Smooth muscle cell (in vitro differentiated cells): ENCODE data around the gene ZNF440. TPM values are rescaled to one million over a fixed set of nuclear protein-coding genes. Genes with fewer than 3 reads are reported as not detected.
A peak's percentile ranks its signal among the peaks of the same experiment; 100 is the strongest.
"Not testable (repeated sequence)": the region's sequence is repeated elsewhere in the genome, so short reads cannot be mapped to it uniquely, and the experiment has no call there.

ENCODE experiments used
- DNase-seq: peaks from one replicate; lab custom pipeline; 2025; ENCODE audit not compliant: unreplicated experiment; lab: John Stamatoyannopoulos, UW
- H2AFZ ChIP-seq: fragments of 200-600 bp; sonication (generic); 2 replicates; pipeline ENCODE4 v1.6.0; 2016; ENCODE audit warnings: antibody characterized with exemption, low read depth, mild to moderate bottlenecking
- H3F3A ChIP-seq: fragments of 200-600 bp; sonication (generic); 2 replicates; pipeline ENCODE4 v1.6.0; 2017; ENCODE audit warnings: antibody characterized with exemption, low read depth
- H3K27ac ChIP-seq: fragments of 200-600 bp; sonication (generic); 2 replicates; pipeline ENCODE4 v1.5.1; 2016; ENCODE audit warnings: low read depth, mild to moderate bottlenecking
- H3K27me3 ChIP-seq: fragments of 200-600 bp; sonication (generic); 2 replicates; pipeline ENCODE4 v1.6.1; 2016; ENCODE audit warnings: low read depth, mild to moderate bottlenecking
- H3K36me3 ChIP-seq: fragments of 200-600 bp; sonication (generic); 2 replicates; pipeline ENCODE4 v1.5.1; 2016; ENCODE audit warnings: low read depth
- H3K4me1 ChIP-seq: fragments of 200-600 bp; sonication (generic); 2 replicates; pipeline ENCODE4 v1.5.1; 2016; ENCODE audit warnings: low read depth
- H3K4me2 ChIP-seq: fragments of 200-600 bp; sonication (generic); 2 replicates; pipeline ENCODE4 v1.6.0; 2016; ENCODE audit warnings: mild to moderate bottlenecking
- H3K4me3 ChIP-seq: fragments of 200-600 bp; sonication (generic); 2 replicates; pipeline ENCODE4 v1.5.1; 2016; ENCODE audit warnings: mild to moderate bottlenecking
- H3K79me2 ChIP-seq: fragments of 200-600 bp; sonication (generic); 2 replicates; pipeline ENCODE4 v1.6.0; 2016; ENCODE audit warnings: low read depth, mild to moderate bottlenecking
- H3K9ac ChIP-seq: fragments of 200-600 bp; sonication (generic); 2 replicates; pipeline ENCODE4 v1.6.0; 2016; ENCODE audit warnings: low read depth
- H3K9me3 ChIP-seq: fragments of 200-600 bp; sonication (generic); replicated peaks from 2 replicates; pipeline ENCODE4 v1.5.1; 2016; ENCODE audit warnings: low read depth
- H4K20me1 ChIP-seq: fragments of 200-600 bp; sonication (generic); 2 replicates; pipeline ENCODE4 v1.6.0; 2016; ENCODE audit warnings: low read depth
- WGBS: methylation state at CpG from one replicate; pipeline ENCODE4 v1.1.7; 2016; ENCODE audit warnings: low lambda C conversion rate; 5-methylcytosine and 5-hydroxymethylcytosine counted together
- polyA plus RNA-seq: library from polyadenylated mRNA; unstranded; fragments of >200 nt; fragmentation: Nextera tagmentation; extraction: Ambion mirVana; gene quantifications from 2 replicates; pipeline ENCODE4 v1.2.1, GENCODE V29; 2016
- total RNA-seq: library from RNA; depleted of rRNA; stranded (reverse); fragments of >200 nt; gene quantifications from 2 replicates; pipeline ENCODE4 v1.2.3, GENCODE V29; 2014
- TF ChIP-seq, protein P1 (sequence below): fragments of 200-600 bp; sonication (generic); IDR thresholded peaks from 2 replicates; pipeline ENCODE4 v1.5.1; 2017; ENCODE audit warnings: borderline replicate concordance, mild to moderate bottlenecking, antibody characterized with exemption; ENCODE audit not compliant: insufficient read depth, poor library complexity, severe bottlenecking

The ZNF440 gene
- total and polyA plus RNA-seq, 2 experiments from 2014 or later, result 3.6 to 14.5 TPM

DNA sequence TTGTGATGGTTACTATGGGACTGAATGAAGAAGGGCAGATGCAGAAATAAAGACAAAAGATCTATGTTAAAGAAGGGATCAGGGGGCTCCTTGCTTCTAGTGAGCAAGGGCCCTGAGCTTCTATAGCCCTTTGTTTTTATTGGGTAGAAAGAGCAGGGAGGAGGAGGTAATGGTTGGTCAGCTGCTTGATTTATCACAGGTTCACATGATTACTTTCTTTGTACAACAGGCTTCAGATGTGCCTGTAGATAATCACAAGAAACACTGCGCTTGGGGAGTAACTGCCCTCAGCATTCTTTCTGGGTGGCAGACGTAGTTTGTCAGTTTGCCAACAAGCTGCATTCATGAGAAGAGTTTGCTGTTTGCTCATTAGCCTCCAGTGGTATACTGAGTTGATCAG lies 29.6 kb downstream of the ZNF440 start:
- no peak overlapping the region for H3K27ac ChIP-seq
- no peaks in the 10 kb centered on the region for H3K4me1 ChIP-seq
- no peak overlapping the region for H3K9ac ChIP-seq
- no peaks in the 10 kb centered on the region for H3K36me3 ChIP-seq
- no peaks in the 10 kb centered on the region for H3K79me2 ChIP-seq
- no peaks in the 10 kb centered on the region for H4K20me1 ChIP-seq
- TF ChIP-seq, protein P1, sequence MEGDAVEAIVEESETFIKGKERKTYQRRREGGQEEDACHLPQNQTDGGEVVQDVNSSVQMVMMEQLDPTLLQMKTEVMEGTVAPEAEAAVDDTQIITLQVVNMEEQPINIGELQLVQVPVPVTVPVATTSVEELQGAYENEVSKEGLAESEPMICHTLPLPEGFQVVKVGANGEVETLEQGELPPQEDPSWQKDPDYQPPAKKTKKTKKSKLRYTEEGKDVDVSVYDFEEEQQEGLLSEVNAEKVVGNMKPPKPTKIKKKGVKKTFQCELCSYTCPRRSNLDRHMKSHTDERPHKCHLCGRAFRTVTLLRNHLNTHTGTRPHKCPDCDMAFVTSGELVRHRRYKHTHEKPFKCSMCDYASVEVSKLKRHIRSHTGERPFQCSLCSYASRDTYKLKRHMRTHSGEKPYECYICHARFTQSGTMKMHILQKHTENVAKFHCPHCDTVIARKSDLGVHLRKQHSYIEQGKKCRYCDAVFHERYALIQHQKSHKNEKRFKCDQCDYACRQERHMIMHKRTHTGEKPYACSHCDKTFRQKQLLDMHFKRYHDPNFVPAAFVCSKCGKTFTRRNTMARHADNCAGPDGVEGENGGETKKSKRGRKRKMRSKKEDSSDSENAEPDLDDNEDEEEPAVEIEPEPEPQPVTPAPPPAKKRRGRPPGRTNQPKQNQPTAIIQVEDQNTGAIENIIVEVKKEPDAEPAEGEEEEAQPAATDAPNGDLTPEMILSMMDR, result no peak
- H3F3A ChIP-seq, result no peaks in the 10 kb centered on the region
- H2AFZ ChIP-seq, result no peak overlapping the region
- H3K4me2 ChIP-seq, result no peak overlapping the region
- no peaks in the 10 kb centered on the region for H3K9me3 ChIP-seq
- 88% methylated on average over 2 of the region's 2 CpGs for WGBS
- no peak overlapping the region for H3K4me3 ChIP-seq
- no peak for DNase-seq
- H3K27me3 ChIP-seq, result no peaks in the 10 kb centered on the region

DNA sequence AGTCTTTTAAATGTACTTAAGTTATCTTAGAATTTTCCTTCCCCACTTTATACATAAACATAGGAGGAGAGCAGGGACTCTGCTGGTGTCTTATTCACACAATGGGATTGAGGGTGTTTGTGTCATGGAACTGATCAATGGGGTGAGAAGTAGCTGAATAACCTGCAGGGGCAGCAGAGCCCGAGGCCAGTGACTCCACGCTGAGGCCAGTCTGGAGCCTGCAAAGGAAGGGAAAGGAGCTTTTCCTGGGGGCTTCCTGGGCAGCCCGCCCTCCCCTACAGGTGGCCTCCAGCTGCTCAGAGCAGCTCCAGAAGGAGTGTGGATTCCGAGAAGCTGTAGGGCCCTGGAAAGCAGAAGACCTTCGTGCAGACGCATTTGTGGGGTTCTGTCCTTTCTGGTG lies 33.5 kb downstream of the ZNF440 start:
- not testable (repeated sequence) for H3K27me3 ChIP-seq, H3F3A ChIP-seq, H3K9me3 ChIP-seq, H4K20me1 ChIP-seq, H3K4me2 ChIP-seq, H2AFZ ChIP-seq, H3K79me2 ChIP-seq, H3K27ac ChIP-seq, H3K36me3 ChIP-seq, H3K4me1 ChIP-seq, H3K4me3 ChIP-seq, H3K9ac ChIP-seq, DNase-seq
- 60% methylated on average over 6 of the region's 6 CpGs for WGBS

DNA sequence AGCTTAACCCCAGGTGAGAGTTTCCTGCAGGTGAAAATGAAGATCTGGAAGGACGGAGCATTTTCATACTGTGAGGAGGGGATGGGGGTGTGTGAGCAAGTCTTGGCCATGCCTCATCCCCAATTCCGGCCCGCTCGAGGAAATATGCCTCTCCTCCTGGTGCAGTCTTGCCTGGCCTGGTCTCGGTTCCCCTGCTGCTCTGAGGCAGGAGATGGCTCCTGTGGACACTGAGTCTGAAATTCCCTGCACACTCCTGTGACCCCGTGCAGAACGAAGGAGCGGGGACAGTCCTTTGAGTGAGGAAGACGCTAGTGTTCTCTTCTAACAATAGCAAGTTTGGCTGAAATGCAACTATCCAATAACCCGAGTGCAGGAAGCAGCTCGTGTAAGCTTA lies 34.1 kb downstream of the ZNF440 start:
- DNase-seq, result no peak
- Histone ChIP-seq H4K20me1 (no peaks in the 10 kb centered on the region), H3K36me3 (no peaks in the 10 kb centered on the region), H3K4me2 (peak overlapping the region; percentile 82), H3F3A (no peaks in the 10 kb centered on the region), H3K4me1 (no peaks in the 10 kb centered on the region), H3K27ac (no peak overlapping the region), H3K79me2 (no peaks in the 10 kb centered on the region), H3K9me3 (no peaks in the 10 kb centered on the region), H2AFZ (peak overlapping the region; percentile 82), H3K27me3 (no peaks in the 10 kb centered on the region), H3K4me3 (peak overlapping the region; percentile 59), H3K9ac (no peak overlapping the region)
- 82% methylated on average over 11 of the region's 11 CpGs for WGBS
- TF ChIP-seq, protein P1, result no peak

DNA sequence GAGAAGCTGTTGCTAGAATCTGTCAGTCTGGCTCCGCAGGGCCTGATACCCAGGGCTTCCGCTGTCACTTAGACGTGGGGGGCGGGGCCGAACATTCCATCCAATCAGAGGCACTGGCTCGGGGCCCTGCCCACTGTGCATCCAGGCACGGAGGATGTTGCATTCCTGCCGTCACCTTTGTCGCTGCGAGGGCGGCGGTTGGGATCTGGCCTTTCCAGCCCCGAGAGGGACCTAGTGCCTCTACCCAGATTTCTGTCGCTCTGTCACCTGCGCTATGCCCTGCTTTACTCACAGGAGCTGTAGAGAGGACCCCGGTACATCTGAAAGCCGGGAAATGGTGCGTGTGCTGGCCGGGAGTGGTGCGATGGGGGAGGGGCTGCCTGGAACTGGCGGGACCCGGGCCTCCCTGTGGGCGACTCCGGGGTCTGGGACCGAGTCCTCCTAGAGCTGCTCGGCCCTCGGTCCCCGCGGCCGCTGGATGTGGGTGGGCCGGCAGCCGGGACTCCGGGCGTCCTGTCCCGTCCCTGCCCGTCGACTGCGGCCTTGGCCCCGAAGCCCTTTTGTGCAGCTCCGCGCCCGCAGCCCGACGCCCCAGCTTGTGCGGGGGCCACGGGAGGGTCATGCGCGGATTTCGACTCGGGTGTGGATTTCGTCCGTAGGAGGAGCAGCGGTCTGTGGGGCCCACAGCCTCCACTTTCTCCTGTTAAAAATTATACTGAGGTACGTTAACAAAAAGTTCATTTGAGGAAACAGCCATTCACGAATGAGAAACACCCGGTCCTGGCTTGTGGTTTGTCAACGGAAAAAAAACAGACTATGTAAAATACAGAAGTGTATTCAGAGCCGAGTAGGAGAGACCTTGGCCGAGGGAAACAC lies 34.8 kb downstream of the ZNF440 start, which contains the start of gene ZNF439:
ZNF439 (plus strand) TSS at position 133 of the 876 bp plus-strand sequence; CDS start at position 275, 142 bp downstream.
- Histone ChIP-seq H3F3A (no peaks in the 10 kb centered on the region), H3K9ac (no peak within 1 kb of the TSS)
- DNase-seq, result no peak

DNA sequence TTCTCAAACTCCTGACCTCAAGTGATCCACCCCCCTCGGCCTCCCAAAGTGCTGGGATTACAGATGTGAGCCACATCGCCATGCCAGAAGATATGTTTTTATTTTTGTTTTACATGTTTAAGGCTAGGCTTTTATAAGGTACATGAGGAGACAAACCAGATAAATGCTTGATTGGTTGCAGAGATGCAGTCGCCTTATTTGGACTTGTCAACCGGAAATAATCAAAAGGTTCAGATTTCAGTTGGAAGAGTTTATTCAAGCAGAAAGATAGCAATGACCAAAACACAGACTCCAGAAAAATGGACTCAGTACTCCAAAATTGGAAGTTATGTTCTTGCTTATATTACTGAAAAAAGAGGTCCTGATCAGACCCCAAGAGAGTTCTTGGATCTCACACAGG lies 36.2 kb downstream of the ZNF440 start:
- H3K79me2 ChIP-seq, H3K27ac ChIP-seq: not testable (repeated sequence)
- WGBS, result 89% methylated on average over 4 of the region's 4 CpGs

More for the DNA sequence above, 34.8 kb downstream of the ZNF440 start, which contains the start of gene ZNF439:
- Histone ChIP-seq H3K4me3 (peak within 1 kb of the TSS; percentile 59), H3K27ac (no peak within 1 kb of the TSS), H4K20me1 (no peaks in the 10 kb centered on the region), H3K9me3 (no peaks in the 10 kb centered on the region), H3K36me3 (no peaks in the 10 kb centered on the region), H3K4me1 (no peaks in the 10 kb centered on the region), H2AFZ (peak within 1 kb of the TSS; percentile 82), H3K27me3 (no peaks in the 10 kb centered on the region), H3K4me2 (peak within 1 kb of the TSS; percentile 82), H3K79me2 (no peaks in the 10 kb centered on the region)
- TF ChIP-seq, protein P1, result no peak
- WGBS, result 51% methylated on average over 57 of the region's 59 CpGs

More for the DNA sequence above, 36.2 kb downstream of the ZNF440 start:
- not testable (repeated sequence) for H4K20me1 ChIP-seq, H3K9me3 ChIP-seq, H3K4me2 ChIP-seq, DNase-seq, H3K9ac ChIP-seq, H3K4me3 ChIP-seq, H3K27me3 ChIP-seq, H3F3A ChIP-seq, H3K36me3 ChIP-seq, H3K4me1 ChIP-seq, H2AFZ ChIP-seq
